Kidney epithelial cell (primary cell): ENCODE results near the gene PCDHGA6. TPM values are rescaled to one million over a fixed set of nuclear protein-coding genes. Genes with fewer than 3 reads are reported as not detected.
"Not testable (repeated sequence)": the region's sequence is repeated elsewhere in the genome, so short reads cannot be mapped to it uniquely, and the experiment has no call there.

Source experiments
- DNase-seq: peaks from one replicate; pipeline ENCODE4 v3.0.0-alpha.2; 2010; ENCODE audit warnings: low read depth
- H3K27me3 ChIP-seq: 2 replicates; pipeline ENCODE4 v1.6.0; 2011; ENCODE audit warnings: low read length; ENCODE audit not compliant: control insufficient read depth, insufficient read depth
- H3K36me3 ChIP-seq: 2 replicates; pipeline ENCODE4 v1.5.1; 2011; ENCODE audit warnings: low read length; ENCODE audit not compliant: control insufficient read depth, insufficient read depth
- H3K4me3 ChIP-seq: 2 replicates; pipeline ENCODE4 v1.5.1; 2011; ENCODE audit warnings: low read depth, mild to moderate bottlenecking, control low read depth, low read length
- total RNA-seq: library from RNA; depleted of rRNA; stranded (reverse); fragments of >200 nt; gene quantifications from 2 replicates; pipeline ENCODE4 v1.2.3, GENCODE V29; 2015
- TF ChIP-seq, protein P1 (sequence below): IDR thresholded peaks from 2 replicates; pipeline ENCODE4 v1.5.1; 2011; ENCODE audit warnings: mild to moderate bottlenecking, moderate library complexity, low read length, control low read depth, inconsistent platforms; ENCODE audit not compliant: insufficient read depth, poor library complexity, severe bottlenecking

The PCDHGA6 gene
- total RNA-seq, 1 donor from 2014 or later = 1.7 TPM

DNA sequence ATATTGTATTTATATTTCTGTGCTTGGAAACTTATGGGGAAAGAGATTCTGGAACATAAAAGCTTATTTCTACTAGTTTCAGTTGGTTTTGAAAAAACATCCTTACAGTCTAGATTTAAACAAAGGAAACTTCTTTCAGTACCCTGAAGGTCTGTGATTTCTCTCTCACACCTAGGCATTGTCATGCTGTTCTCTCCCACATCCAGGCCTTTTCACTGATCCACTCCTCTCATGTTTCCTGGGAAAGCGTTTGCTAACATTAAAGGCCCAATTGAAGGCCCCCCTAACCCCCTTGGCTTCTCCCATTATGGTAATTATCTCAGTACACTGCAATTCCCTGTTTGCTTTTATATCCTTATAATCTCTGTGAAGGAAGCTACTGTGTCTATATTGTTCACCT, 30.9 kb upstream of the PCDHGA6 start:
- Histone ChIP-seq H3K27me3 (peaks cover 18% of the 10 kb centered on the region), H3K36me3 (no peaks in the 10 kb centered on the region), H3K4me3 (no peak overlapping the region)
- DNase-seq = no peak
- TF ChIP-seq, protein P1, sequence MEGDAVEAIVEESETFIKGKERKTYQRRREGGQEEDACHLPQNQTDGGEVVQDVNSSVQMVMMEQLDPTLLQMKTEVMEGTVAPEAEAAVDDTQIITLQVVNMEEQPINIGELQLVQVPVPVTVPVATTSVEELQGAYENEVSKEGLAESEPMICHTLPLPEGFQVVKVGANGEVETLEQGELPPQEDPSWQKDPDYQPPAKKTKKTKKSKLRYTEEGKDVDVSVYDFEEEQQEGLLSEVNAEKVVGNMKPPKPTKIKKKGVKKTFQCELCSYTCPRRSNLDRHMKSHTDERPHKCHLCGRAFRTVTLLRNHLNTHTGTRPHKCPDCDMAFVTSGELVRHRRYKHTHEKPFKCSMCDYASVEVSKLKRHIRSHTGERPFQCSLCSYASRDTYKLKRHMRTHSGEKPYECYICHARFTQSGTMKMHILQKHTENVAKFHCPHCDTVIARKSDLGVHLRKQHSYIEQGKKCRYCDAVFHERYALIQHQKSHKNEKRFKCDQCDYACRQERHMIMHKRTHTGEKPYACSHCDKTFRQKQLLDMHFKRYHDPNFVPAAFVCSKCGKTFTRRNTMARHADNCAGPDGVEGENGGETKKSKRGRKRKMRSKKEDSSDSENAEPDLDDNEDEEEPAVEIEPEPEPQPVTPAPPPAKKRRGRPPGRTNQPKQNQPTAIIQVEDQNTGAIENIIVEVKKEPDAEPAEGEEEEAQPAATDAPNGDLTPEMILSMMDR = no peak

DNA sequence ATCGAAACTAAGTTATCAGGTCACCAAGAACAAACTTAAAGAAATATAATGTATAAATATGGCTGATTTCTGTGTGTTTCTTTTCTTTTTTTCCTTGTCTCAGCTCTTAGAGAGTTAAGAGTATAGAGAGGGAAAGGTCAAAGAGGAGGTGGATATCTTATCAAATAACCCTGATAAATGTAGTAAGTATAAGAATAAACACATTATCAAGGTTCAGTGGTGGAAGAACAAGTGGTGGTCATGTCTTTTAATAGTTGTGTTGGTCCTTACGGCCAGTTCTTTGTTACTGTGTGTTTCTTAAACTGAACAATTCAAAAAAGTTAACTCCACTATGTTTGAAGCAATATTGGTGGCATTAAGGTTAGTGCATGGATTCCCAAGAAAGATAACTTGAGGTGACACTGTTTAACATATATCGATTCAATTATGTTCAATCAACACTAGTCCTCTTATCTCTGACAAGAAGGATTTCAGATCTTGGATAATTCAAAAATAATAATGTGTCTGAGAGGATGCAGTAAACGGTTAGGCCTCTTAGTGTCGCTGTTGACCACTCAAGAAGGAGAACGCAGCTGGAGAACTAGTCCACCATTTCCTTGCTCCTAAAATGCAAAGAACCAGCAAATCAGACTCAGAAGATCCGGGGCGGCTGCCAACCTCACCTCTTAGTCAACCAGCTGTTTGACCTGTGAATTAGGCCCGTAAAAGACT, 30.3 kb upstream of the PCDHGA6 start, which contains the start of gene PCDHGA3:
PCDHGA3 (plus strand) TSS at position 588 of the 711 bp plus-strand sequence. CDS start 205 bp downstream, outside the sequence.
- no peaks in the 10 kb centered on the region for H3K36me3 ChIP-seq
- peak within 1 kb of the TSS; percentile 7 for H3K4me3 ChIP-seq
- no peak for DNase-seq
- TF ChIP-seq, protein P1 = peak; percentile 7
- peaks cover 18% of the 10 kb centered on the region for H3K27me3 ChIP-seq

DNA sequence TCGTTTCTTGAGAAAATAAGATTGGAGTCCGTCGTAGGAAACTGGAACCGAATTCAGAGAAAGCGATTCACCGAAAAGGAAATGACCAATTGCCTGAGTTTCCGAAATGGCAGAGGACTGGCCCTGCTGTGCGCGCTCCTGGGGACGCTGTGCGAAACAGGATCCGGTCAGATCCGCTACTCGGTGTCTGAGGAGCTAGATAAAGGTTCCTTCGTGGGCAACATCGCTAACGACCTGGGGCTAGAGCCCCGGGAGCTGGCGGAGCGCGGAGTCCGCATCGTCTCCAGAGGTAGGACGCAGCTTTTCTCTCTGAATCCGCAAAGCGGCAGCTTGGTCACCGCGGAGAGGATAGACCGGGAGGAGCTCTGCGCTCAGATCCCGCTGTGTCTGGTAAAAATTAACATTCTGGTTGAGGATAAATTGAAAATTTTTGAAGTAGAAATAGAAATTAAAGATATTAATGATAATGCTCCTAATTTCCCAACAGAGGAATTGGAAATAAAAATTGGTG, 29.7 kb upstream of the PCDHGA6 start:
- H3K4me3 ChIP-seq = peak overlapping the region; percentile 7
- DNase-seq = no peak
- TF ChIP-seq, protein P1 = no peak
- no peaks in the 10 kb centered on the region for H3K36me3 ChIP-seq
- H3K27me3 ChIP-seq = peaks cover 14% of the 10 kb centered on the region

DNA sequence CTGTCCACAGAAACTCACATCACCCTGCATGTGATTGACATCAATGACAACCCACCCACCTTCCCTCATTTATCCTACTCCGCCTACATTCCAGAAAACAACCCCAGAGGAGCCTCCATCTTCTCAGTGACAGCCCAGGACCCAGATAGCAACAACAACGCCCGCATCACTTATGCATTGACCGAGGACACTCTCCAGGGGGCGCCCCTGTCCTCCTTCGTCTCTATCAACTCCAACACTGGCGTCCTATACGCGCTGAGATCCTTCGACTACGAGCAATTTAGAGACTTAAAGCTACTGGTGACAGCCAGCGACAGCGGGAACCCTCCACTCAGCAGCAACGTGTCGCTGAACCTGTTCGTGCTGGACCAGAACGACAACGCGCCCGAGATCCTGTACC, 28.4 kb upstream of the PCDHGA6 start:
- DNase-seq = no peak
- H3K27me3 ChIP-seq = peaks cover 8% of the 10 kb centered on the region
- no peak overlapping the region for H3K4me3 ChIP-seq
- TF ChIP-seq, protein P1 = no peak
- H3K36me3 ChIP-seq = no peaks in the 10 kb centered on the region

DNA sequence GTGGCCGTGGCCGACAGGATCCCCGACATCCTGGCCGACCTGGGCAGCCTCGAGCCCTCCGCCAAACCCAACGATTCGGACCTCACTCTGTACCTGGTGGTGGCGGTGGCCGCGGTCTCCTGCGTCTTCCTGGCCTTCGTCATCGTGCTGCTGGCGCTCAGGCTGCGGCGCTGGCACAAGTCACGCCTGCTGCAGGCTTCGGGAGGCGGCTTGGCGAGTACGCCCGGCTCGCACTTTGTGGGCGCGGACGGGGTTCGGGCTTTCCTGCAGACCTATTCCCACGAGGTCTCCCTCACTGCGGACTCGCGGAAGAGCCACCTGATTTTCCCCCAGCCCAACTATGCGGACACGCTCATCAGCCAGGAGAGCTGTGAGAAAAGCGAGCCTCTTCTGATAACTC, 27.7 kb upstream of the PCDHGA6 start:
- H3K4me3 ChIP-seq, DNase-seq, H3K36me3 ChIP-seq: not testable (repeated sequence)
- peaks cover 10% of the 10 kb centered on the region for H3K27me3 ChIP-seq

DNA sequence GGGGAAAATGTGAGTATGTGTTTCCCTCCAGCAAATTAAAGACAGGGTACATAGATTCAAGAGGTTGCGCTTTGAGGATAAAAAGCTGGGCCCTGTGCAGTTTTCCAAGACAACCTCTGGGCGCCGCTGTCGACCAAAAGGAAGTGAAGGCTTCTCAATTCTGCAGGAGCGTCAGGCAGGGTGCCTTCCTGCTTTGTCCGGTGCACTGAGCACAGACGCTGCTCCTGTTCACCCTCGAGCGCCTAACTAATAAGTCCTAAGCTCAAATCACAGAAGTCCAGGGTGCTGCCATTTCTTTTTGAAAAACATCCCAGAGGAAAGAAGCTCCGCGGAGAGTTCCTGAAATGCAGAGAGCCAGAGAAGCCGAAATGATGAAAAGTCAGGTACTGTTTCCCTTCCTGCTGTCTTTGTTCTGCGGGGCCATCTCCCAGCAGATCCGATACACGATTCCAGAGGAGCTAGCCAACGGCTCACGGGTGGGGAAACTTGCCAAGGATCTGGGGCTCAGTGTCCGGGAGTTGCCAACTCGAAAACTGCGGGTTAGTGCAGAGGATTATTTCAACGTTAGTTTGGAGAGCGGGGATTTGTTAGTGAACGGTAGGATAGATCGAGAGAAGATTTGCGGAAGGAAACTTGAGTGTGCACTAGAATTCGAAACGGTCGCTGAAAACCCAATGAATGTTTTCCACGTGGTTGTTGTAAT, 23.6 kb upstream of the PCDHGA6 start, which contains the start of gene PCDHGB1:
PCDHGB1 (plus strand) TSS at position 183 of the 703 bp plus-strand sequence; CDS start at position 345, 162 bp downstream.
- TF ChIP-seq, protein P1 = peak; percentile 43
- DNase-seq = no peak
- H3K27me3 ChIP-seq = peaks cover 17% of the 10 kb centered on the region
- no peaks in the 10 kb centered on the region for H3K36me3 ChIP-seq
- H3K4me3 ChIP-seq = no peak within 1 kb of the TSS
